HCT116 (cell line): ENCODE results near the gene ZNF18.

ENCODE experiments used
- CTCF ChIP-seq, 3 experiments: fragments of 200-600 bp in 1 of 3; sonication (generic) in 1 of 3; IDR thresholded peaks in 2 of 3; conservative IDR thresholded peaks in 1 of 3; 2 replicates each; pipeline ENCODE4 v1.5.1; 2012 to 2017; ENCODE audit warnings: low read depth in 2 of 3, low read length in 2 of 3, antibody characterized with exemption in 1 of 3, borderline replicate concordance in 1 of 3, control low read depth in 1 of 3, mild to moderate bottlenecking in 1 of 3, mixed read lengths in 1 of 3, mixed run types in 1 of 3, moderate library complexity in 1 of 3; ENCODE audit not compliant: insufficient read depth in 1 of 3
- EGR1 ChIP-seq: IDR thresholded peaks from 2 replicates; pipeline ENCODE4 v1.6.1; 2012; ENCODE audit warnings: low read depth
- EZH2phosphoT487 ChIP-seq: fragments of 200-600 bp; IDR thresholded peaks from 2 replicates; pipeline ENCODE4 v1.6.1; 2018; ENCODE audit warnings: antibody characterized with exemption, borderline replicate concordance
- FOSL1 ChIP-seq: IDR thresholded peaks from 2 replicates; pipeline ENCODE4 v1.6.1; 2012; ENCODE audit warnings: low read depth
- MAX ChIP-seq: IDR thresholded peaks from 2 replicates; pipeline ENCODE4 v1.6.1; 2012
- POLR2A ChIP-seq: IDR thresholded peaks from 2 replicates; pipeline ENCODE4 v1.7.0; 2011; ENCODE audit warnings: borderline replicate concordance; ENCODE audit not compliant: insufficient read depth, insufficient read length; ENCODE audit errors: extremely low read depth
- SIN3A ChIP-seq: IDR thresholded peaks from 2 replicates; pipeline ENCODE4 v1.6.1; 2012; ENCODE audit warnings: low read depth
- SP1 ChIP-seq: IDR thresholded peaks from 2 replicates; pipeline ENCODE4 v1.6.1; 2012; ENCODE audit warnings: low read depth

GRCh38 chr17:12020642-12021622 is 23.7 kb upstream of the ZNF18 start, which contains the start of gene MAP2K4:
- no peak for TF ChIP-seq CTCF (IDR thresholded peaks at IDR 0.05 in 2 of 3, conservative IDR thresholded peaks at IDR 0.05 in 1 of 3; ENCODE audit: borderline replicate concordance in 1 of 3, insufficient read depth in 1 of 3, low read depth in 2 of 3, low read length in 2 of 3)
- TF ChIP-seq POLR2A = peak; percentile 90
- TF ChIP-seq EGR1 = peak; percentile 62
- peak; percentile 12; the same call in 1 of the 2 replicates for TF ChIP-seq SIN3A
- TF ChIP-seq MAX = no peak
- no peak for TF ChIP-seq FOSL1
- TF ChIP-seq SP1 = peak; percentile 45
- TF ChIP-seq EZH2phosphoT487 = no peak
